A549 (cell line): Measurements from ENCODE around the gene PKDCC.

ENCODE experiments used
- MYC ChIP-seq: IDR thresholded peaks from 2 replicates; pipeline ENCODE4 v1.6.1; 2012; ENCODE audit warnings: mild to moderate bottlenecking, inconsistent platforms, low read length, improper control_type of control experiment, borderline replicate concordance
- RNF2 ChIP-seq: fragments of 200-600 bp; sonication (generic); IDR thresholded peaks from 2 replicates; pipeline ENCODE4 v1.6.1; 2016; ENCODE audit warnings: low read depth, mild to moderate bottlenecking, antibody characterized with exemption, moderate library complexity, borderline replicate concordance
- TF ChIP-seq, protein P1 (sequence below): fragments of >200 bp; sonication (Bioruptor Twin); formaldehyde crosslinking; IDR thresholded peaks from 3 replicates; pipeline ENCODE4 v1.5.1; 2016
- TF ChIP-seq, protein P2 (sequence below): IDR thresholded peaks from 2 replicates; pipeline ENCODE4 v1.6.1; 2012

DNA sequence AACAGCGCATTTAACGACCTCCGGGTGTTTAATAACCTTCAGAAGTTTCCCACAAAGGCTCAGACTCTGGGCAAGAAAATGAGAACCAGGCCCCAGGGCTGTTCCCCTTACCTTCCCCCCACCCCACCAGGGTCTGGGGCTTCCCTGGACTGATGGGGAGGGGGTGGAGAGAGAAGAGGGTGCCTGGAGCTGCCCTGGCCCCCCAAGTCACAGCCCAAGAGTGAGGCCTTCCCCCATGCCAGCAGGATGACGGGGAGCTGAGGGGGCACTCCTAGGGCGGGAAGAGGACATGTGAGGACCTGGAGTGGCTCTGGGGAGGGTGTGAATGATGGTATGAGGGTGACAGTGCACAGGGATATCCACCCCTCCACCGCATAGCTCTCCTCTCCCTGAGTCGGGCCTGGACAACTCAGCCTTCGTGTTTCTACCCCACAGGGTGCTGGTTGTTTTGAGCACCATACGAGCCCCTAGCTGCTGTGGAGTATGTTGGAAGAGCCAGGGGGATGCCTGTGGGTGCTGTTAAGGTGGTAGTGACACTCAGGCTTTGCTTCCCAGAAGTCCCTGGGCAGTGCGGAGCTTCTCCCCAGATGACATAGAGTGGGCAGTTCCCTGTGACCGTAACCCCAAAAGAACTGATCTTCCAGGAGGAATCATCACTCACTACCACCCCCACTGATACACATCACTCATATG is 3.9 kb downstream of the PKDCC start:
- TF ChIP-seq, protein P1, sequence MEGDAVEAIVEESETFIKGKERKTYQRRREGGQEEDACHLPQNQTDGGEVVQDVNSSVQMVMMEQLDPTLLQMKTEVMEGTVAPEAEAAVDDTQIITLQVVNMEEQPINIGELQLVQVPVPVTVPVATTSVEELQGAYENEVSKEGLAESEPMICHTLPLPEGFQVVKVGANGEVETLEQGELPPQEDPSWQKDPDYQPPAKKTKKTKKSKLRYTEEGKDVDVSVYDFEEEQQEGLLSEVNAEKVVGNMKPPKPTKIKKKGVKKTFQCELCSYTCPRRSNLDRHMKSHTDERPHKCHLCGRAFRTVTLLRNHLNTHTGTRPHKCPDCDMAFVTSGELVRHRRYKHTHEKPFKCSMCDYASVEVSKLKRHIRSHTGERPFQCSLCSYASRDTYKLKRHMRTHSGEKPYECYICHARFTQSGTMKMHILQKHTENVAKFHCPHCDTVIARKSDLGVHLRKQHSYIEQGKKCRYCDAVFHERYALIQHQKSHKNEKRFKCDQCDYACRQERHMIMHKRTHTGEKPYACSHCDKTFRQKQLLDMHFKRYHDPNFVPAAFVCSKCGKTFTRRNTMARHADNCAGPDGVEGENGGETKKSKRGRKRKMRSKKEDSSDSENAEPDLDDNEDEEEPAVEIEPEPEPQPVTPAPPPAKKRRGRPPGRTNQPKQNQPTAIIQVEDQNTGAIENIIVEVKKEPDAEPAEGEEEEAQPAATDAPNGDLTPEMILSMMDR: no peak
- TF ChIP-seq, protein P2, sequence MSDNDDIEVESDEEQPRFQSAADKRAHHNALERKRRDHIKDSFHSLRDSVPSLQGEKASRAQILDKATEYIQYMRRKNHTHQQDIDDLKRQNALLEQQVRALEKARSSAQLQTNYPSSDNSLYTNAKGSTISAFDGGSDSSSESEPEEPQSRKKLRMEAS: no peak
- no peak for TF ChIP-seq RNF2
- no peak for TF ChIP-seq MYC
